Cerebellar nuclear complex (tissue), 1 donor: Measurements from ENCODE around the gene IFNL2.
"Not testable (repeated sequence)": the region's sequence is repeated elsewhere in the genome, so short reads cannot be mapped to it uniquely, and the experiment has no call there.

Experiments
- DNase-seq, 2 experiments: peaks; one replicate each; lab custom pipeline; 2025; lab: John Stamatoyannopoulos, UW

IFNL2 gene

DNA sequence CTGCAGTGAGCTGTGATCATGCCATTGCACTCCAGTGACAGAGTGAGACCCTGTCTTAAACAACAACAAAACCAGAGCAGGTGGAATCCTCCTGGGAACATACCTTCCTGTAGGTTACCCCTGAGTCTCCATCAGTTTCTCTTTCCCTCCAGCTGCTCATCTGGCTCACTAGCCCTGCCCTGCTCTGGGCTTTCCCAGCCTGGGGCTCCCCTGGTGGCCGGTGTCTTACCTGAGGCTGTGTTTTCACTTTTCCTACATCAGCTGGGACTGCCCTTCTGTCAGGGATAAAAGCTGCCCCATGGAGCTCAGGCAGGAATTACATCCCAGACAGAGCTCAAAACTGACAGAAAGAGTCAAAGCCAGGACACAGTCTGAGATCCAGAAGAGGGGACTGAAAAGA is at the start of gene IFNL2:
Gene IFNL2, plus strand, starts transcription at position 312 of the 400 bp plus-strand sequence. CDS start 173 bp downstream, outside the sequence.
- DNase-seq: not testable (repeated sequence)

DNA sequence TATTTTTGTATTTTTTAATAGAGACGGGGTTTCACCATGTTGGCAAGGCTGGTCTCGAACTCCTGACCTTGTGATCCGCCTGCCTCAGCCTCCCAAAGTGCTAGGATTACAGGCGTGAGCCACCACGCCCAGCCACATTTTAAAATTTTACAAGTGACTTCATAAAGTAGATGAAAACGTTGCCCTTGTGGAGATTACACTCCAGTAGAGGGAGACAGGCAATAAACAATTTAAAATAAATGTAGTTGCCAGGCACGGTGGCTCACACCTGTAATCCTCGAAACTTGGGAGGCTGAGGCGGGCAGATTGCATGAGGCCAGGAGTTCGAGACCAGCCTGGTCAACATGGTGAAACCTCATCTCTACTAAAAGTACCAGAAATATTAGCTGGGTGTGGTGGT is 49.1 kb upstream of the IFNL2 start:
- DNase-seq: not testable (repeated sequence)

DNA sequence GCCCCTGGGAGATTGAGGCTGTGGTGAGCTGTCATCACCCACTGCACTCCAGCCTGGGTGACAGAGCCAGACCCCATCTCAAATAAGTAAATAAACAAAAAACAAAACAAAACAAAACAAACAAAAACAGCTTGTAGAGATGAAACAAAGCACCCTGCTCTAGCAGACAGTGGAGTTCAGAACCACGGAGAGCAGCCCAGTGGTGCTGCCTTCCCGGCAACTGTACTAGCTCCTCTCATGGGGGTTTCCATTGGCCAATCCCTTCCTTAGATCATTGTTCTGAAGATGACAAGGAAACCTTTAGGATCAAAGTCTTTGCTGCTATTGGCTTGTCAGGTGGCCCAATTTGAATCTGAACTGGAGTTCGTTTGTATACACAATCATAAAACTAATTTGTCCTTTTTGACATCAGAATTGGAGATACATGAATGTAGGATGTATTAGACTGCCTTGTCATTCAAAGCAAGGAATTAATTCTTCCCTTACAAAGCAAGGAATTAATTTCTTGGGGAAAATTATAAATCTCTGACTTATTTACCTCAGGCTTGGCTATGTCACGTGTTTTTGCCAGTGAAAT is 44.4 kb upstream of the IFNL2 start:
- DNase-seq: no peak

DNA sequence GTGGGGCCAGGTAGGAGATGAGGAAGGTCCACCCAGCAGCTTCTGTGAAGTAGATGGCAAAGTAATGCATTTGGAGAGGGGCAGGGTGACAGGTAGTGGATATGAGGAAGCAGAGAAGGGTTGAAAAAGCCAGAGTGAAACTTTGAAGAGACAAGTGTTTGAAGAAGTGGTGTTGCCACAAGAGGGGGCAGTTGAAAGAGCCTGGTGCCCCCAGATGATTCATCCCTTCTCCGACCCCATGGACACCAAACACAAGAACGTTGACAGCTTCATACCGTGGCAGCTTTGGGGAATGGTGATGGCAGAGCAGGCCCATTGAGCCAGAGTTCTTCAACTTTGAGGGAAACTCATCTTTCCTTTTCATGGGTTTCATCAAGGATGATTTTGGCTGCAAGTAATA is 43.3 kb upstream of the IFNL2 start:
- no peak for DNase-seq

DNA sequence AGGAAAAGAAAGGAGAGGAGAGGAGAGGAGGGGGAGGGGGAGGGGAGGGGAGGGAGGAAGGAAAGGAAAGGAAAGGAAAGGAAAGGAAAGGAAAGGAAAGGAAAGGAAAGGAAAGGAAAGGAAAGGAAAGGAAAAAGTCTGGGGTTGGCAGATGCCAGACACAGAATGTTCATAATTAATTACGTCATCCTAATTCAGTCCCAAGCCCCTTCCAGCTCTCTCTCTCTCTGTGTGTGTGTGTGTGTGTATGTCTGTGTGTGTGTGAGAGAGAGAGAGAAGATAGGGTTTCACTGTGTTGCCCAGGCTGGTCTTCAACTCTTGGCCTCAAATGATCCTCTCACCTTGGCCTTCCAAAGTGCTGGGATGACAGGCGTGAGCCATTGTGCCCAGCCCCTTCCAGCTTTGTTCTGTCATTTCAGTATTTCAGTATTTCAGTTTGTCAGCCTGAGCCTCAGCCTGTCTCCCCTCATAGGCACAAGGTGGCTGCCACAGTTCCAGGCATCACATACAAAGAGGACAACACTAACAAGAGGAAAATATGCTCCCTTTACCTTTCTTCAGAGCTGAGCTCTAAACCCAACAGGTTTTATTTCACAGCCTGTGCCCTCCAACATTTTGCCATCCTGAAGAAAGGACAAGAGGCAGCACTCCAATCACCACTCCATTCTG is 38.0 kb upstream of the IFNL2 start:
- DNase-seq: no peak

DNA sequence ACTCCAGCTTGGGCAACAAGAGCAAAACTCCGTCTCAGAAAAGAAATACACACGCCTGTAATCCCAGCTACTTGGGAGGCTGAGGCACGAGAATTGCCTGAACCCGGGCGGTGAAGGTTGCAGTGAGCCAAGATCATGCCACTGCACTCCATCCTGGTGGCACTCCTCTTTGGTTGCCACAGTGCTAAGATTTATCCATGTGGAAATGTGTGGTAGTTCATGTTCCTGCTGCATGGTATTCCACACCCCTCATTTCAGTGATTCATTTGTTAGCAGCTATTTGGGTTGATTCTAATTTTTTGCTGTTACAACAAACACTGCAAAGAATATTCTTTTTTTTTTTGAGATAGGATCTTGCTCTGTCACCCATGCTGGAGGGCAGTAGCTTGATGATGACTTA is 35.5 kb upstream of the IFNL2 start:
- no peak for DNase-seq

DNA sequence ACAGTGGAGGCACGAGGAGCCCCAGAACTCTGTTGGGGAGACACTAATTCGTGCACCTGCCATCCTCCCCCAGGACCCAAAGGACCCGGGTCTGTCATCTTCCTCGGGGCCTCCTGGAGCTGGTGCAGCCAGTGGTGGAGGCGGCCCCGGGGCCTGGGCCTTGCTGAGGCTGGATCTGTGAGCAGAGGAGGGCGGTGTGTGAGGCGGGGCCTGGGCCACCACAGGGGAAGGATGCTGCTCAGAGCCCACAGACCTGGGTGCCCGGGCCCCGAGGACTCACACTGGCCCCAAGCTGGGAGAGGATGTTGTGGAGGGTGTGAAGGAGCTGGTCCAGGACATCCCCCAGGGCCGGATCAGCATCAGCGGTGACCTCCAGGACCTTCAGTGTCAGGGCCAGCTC is 31.7 kb upstream of the IFNL2 start:
- no peak for DNase-seq

DNA sequence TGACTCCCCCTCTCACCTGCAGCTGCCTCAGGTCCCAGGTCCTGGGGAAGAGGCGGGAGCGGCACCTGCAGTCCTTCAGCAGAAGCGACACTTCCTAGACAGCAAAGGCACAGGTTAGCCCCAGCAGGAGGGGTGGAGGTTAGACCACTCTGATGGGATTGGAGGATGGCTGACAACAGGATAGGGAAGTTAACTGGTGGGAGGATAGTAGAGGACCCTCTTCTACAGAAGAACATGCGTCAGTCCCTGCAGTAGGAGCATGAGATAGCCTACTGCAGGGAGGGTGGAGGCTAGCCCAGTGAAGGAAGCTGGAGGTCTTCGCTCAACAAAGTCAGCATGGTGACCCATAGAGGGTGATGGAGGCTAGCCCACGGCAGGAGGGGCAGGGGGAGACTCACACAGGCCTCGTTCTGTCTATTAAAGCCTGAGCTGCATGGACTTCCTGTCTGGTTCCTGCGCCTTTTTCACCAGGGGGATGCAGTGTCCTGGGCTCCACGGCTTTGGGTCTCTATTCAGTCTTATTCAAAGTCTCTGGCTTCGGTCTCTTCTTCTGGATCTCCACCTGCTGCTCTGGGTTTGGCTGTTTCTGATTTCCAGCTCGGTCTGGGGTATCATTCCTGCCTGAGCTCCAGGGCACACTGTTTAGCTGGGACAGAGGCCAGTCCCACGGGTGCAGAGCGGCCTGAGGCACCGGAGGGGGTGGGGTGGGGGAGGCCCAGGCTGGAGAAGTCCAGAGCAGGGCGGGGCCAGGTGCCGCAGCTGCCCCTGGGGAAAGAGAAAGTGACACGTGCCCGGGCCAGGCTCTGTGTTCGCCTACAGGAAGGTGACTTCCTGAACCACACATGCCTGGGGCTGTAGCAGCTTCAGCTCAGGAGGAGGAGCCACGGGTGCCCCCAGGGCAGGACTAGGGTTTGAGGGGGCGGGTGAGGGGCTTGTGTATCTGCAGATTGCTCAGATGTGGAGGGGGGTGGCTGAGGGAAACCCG is 30.7 kb upstream of the IFNL2 start:
- no peak for DNase-seq

DNA sequence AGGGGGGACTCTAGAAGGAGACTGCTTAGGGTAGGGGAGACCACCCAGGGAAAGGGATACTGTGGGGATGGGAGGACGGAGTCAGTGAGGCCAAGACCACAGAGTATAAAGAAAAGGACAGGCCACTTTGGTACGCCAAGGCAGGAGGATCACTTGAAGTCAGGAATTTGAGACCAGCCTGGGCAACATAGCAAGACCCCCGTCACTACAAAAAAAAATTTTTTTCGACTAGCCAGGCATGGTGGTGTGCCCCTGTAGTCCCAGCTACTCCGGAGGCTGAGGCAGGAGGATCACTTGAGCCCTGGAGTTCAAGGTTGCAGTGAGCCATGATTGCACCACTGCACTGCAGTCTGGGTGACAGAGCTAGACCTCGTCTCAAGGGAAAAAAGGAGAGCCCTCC is 30.0 kb upstream of the IFNL2 start:
- no peak for DNase-seq

DNA sequence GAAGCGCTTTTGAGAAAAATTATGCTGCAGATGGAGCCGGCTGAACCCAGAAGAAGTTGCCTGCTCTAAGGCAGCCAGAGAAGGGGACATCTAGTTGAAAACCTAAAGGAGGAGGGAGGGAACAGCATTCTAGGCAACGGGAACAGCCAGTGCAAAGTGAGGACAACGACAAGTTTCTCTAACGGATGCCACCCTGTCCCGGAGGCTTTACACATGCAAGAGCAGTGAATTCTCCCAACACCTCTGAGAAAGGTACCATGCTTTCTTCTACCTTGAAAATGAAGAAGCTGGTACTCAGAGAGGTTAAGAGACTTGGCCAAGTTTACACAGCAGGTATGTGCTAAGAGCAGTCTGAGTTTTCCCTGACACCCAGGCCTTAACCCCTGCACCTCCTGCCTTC is 29.3 kb upstream of the IFNL2 start:
- DNase-seq: no peak

DNA sequence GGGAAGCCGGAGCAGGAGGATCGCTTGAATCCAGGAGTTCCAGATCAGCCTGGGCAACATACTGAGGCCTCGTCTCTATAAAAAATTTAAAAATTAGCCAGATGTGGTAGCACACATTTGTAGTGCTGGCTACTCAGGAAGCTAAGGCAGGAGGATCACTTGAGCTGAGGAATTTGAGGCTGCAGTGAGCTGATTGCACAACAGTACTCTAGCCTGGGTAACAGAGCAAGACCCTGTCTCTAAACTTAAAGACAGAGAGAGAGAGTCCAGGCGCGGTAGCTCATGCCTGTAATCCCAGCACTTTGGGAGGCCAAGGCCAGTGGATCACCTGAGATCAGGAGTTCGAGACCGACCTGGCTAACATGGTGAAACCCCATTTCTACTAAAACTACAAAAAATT is 27.8 kb upstream of the IFNL2 start:
- no peak for DNase-seq

DNA sequence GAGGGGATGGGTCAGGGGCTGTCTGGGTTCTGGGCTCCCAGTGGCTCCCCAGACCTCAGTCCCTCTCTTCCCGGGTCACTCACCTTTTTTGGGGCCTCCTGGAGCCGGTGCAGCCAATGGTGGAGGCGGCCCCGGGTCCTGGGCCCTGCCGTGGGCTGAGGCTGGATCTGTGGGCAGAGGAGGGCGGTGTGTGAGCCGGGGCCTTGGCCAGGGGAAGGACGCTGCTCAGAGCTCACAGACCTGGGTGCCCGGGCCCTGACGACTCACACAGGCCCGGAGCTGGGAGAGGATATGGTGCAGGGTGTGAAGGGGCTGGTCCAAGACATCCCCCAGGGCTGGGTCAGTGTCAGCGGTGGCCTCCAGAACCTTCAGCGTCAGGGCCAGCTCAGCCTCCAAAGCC is 24.5 kb upstream of the IFNL2 start:
- DNase-seq: not testable (repeated sequence)

DNA sequence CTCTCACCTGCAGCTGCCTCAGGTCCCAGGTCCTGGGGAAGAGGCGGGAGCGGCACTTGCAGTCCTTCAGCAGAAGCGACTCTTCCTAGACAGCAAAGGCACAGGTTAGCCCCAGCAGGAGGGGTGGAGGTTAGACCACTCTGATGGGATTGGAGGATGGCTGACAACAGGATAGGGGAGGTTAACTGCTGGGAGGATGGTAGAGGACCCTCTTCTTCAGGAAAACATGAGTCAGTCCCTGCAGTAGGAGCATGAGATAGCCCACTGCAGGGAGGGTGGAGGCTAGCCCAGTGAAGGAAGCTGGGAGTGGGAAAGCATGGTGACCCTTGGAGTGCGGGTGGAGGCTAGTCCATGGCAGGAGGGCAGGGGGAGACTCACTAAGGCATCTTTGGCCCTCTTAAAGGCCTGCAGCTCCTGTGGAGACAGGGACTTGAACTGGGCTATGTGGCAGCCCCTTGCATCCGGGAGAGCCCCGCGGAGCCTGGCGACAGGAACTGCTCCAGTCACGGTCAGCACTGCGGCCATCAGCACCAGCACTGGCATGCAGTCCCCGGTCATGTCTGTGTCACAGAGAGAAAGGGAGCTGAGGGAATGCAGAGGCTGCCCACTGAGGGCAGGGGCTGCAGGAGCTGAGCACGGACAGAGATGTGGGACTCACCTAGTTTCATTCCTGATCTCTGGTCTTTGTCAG is 23.6 kb upstream of the IFNL2 start, which contains the start of gene IFNL3:
Gene IFNL3, minus strand, starts transcription at position 597 of the 691 bp plus-strand sequence. Its CDS starts 39 bp downstream, at position 558.
- DNase-seq: not testable (repeated sequence)

DNA sequence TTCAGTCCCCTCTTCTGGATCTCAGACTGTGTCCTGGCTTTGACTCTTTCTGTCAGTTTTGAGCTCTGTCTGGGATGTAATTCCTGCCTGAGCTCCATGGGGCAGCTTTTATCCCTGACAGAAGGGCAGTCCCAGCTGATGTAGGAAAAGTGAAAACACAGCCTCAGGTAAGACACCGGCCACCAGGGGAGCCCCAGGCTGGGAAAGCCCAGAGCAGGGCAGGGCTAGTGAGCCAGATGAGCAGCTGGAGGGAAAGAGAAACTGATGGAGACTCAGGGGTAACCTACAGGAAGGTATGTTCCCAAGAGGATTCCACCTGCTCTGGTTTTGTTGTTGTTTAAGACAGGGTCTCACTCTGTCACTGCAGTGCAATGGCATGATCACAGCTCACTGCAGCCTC is 23.0 kb upstream of the IFNL2 start:
- not testable (repeated sequence) for DNase-seq

DNA sequence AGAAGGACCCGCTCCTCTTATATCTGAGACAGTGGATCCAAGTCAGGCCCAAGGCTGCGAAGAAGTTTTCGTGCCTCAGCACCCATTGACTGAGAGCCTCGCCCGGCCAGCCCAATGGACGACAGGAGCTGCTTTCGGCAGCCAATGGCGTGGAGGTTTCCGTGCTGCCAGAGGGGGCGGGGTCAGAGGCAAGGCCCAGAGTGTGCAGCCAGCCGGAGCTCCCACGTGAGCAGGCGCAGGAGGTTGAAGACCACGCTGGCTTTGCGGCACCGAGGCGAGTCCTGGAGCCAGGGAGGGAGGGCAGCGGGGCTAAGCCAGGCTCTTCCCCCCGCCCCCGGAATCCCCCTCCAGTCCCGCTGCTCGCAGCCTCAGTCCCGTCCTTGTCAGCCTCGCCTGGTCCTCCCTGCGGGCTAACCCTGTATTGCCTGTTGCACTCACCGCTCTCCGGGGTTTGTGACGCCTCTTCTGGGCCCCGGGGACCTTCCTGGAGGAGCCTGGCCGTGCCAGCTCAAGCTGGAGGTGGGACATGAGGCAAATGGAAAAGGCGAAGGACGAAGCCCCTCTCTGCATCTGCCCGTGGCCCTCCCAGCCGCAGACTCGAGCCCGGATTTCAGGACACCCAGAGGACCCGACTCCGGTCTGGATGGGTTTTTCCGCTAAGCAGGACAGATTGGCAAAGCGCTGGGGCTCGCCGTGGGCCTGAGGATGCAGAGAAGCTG is 21.1 kb upstream of the IFNL2 start:
- DNase-seq: no peak

DNA sequence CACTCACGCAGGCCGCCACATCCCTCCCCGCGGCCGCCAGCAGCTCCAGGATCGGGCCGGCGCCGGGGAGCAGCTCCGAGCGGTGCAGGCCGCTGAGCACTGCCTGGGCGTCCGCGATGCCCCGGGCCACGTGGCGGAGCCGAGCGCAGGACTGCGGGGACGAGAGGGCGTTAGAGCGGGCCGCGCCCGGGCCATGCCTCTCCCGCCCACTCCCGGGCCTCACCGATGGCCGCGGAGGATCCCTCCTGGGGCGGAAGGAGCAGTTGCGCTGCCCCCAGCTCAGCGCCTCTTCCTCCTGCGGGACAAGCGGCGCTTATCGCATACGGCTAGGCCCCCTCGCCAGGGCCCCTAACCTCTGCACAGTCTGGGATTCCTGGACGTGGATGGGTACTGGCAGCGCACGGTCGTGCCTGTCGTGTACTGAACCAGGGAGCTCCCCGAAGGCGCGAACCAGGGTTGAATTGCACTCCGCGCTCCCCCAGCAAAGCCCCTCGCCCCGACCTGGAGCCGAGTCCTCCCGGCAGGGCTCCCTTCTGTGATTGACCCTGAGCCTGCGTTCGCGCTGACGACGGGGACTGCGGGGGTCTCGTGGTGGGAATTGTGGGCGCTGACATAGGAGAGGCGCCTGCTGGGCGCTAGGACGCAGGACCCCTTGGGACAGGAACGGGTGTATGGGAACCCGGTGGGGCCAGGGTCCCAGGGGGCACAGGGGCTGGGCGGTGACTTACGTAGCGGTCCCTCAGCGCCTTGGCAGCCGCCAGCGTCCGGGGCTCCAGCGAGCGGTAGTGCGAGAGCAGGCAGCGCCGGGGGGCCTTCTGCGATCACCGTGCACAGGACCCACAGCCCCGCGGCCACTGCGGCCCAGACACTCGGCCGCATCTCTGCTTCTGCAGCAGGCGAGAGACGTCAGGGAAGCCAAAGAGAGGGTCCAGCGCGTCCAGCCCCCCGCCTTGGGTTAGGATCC is 20.2 kb upstream of the IFNL2 start:
- DNase-seq: no peak

DNA sequence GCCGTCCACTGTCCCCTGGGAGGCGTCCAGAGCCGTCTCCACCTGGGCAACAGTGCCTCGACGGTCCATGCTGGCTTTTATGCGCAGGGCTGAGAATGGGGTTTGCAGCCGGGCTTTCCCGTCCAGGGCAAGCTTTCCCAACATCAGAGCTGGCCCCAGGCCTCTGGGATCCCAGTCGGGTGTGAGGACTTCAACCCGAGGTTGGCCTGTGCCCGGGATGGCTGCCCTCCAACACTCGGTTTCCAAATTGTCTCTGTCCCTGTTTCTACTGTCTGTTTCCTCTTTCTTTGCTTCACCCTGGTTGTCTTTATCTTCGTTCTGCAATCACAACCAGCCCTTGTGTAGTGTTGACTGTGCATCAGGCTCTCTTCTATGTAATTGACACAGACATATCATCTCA is 19.4 kb upstream of the IFNL2 start, which contains the start of gene IFNL4:
Gene IFNL4, minus strand, starts transcription at position 51 of the 400 bp plus-strand sequence.
- DNase-seq: no peak

DNA sequence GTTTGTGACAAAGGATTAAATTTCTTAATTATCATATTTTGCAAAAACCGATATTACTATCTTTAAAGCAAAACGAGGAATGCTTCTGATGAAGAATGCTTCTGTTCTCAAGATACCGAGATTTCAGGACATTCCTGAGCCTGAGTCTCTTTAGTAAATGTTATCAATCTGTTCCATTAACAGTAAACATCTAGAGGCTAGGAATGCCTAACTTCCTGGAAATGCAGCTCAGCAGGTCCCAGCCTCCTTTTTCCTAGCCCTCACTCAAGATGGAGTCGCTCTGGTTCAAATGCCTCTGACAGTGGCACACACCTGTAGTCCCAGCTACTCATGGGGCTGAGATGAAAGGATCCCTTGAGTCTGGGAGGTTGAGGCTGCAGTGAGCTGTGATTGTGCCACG is 17.1 kb upstream of the IFNL2 start:
- DNase-seq: no peak

DNA sequence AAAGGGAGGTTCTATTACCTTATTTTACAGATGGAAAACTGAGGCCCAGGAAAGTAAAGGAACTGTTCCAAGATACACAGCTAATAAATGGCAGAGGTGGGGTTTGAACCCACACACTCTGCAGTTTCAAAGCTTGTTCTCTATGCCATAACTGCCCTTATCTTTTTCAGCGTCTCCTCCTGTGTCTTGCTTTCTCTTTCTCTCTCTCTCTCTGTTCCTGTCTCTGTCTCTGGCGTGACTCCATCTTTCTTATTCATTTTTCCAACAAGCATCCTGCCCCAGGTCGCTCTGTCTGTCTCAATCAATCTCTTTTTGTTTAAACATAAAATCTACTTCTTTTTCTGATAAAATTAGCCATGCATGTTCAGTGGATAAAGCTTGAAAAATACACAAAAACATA is 16.4 kb upstream of the IFNL2 start:
- DNase-seq: no peak

DNA sequence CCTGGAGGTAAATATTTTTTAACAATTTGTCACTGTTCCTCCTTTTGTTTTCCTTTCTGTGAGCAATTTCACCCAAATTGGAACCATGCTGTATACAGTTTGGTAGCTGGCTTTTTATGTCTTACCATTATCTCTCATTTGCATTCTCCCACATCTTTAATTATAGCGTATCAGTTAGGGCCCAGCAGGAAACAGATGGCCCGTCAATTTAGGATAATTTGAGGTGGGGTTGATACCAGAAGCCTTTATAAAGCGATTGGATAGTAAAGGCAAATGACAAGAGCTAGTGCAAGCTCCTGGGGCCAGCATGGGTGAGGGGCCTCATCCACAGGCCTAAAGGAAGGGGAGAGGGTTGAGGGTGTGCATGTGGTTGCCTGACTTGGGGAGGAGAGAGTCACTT is 15.7 kb upstream of the IFNL2 start:
- no peak for DNase-seq
